Mucosa of stomach (tissue), 1 donor: Measurements from ENCODE around the gene DCAF8L2.
"Not testable (repeated sequence)": the region's sequence is repeated elsewhere in the genome, so short reads cannot be mapped to it uniquely, and the experiment has no call there.

Source experiments
- H3K27me3 ChIP-seq: one replicate; pipeline ENCODE4 v1.7.0; 2013; ENCODE audit warnings: mild to moderate bottlenecking, low read length; ENCODE audit not compliant: control insufficient read depth, insufficient read depth
- H3K36me3 ChIP-seq: one replicate; pipeline ENCODE4 v1.7.0; 2013; ENCODE audit warnings: low read length; ENCODE audit not compliant: control insufficient read depth, insufficient read depth
- H3K4me1 ChIP-seq: one replicate; pipeline ENCODE4 v1.7.0; 2013; ENCODE audit warnings: mild to moderate bottlenecking, low read length; ENCODE audit not compliant: control insufficient read depth, insufficient read depth
- H3K4me3 ChIP-seq: one replicate; pipeline ENCODE4 v1.7.0; 2013; ENCODE audit warnings: low read length
- H3K9ac ChIP-seq: one replicate; pipeline ENCODE4 v1.7.0; 2013; ENCODE audit warnings: mild to moderate bottlenecking, low read length, moderate library complexity
- H3K9me3 ChIP-seq: one replicate; pipeline ENCODE4 v1.7.0; 2013; ENCODE audit warnings: mild to moderate bottlenecking, low read length, moderate library complexity; ENCODE audit not compliant: control insufficient read depth
- donor health status: Pancreatic carcinoma.

Gene DCAF8L2

DNA sequence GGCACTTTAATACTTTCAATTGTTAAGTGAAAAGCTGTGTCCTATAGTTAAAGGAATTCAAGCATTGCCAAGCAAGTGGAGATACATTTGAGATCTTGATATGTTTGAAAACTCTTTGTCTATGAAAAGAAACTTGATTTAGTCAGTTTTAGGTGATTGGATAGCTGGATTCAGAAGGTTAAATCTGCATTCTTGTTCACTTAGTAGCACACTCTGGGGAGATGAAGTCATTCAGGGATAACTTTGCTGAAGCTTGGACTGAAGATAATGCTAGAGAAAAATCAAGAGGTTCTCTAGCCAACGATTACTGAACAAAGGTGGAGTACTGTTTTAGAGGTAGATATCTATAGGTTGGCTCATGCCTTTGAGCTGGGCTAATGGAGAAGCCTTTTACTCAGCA lies 90.6 kb downstream of the DCAF8L2 start:
- H3K4me3 ChIP-seq: no peak overlapping the region
- H3K36me3 ChIP-seq: no peaks in the 10 kb centered on the region
- H3K27me3 ChIP-seq: no peaks in the 10 kb centered on the region
- H3K9ac ChIP-seq: no peak overlapping the region
- H3K9me3 ChIP-seq: no peaks in the 10 kb centered on the region
- no peaks in the 10 kb centered on the region for H3K4me1 ChIP-seq

DNA sequence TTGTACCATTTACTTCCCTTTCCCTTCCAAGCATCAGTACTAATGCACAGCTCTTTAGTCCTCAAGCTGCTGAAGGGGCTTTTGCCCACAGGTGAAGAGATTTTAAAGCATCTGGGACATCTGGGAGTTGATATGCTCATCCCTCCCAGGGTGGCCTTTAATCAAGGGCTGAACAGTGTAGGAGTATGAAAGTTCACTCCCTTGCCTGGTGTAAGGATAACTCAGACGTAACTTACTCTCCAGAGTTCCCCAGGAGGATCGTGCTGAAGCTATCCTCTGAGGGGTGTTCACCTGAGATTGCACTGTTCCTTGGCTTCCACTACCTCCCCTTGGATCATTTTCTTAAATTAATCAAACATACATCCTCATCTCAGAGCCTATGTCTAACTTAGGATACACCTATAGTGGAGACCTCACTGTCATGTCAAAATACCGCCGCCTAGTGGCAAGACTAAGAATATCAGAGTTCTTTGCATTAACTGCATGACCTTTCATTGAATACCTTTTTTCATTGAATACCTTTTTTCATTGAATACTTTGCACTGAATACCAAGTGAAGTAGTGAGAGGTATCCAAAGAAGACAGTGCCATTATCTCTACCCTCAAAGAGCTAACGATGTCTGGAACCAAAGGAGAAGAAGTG lies 93.5 kb downstream of the DCAF8L2 start:
- not testable (repeated sequence) for H3K4me3 ChIP-seq, H3K9me3 ChIP-seq, H3K36me3 ChIP-seq, H3K27me3 ChIP-seq, H3K9ac ChIP-seq, H3K4me1 ChIP-seq

DNA sequence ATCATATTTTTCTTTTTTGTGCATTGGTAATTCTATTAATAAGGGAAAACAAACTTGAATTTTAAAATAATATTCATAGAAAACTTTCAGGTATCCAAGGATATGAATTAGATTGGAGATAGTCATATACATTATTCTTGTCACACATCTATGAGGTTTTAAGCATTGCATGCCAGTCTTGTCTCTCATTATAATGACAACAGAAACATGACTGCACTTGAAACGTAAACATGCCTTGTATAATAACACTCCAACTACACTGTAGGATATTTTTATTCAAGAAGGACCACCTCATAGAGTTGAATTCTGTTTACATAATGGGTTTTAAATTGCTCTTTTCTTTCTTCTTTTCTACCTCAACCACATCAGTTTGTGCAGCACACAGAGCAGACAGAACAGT lies 104.5 kb downstream of the DCAF8L2 start:
- Histone ChIP-seq H3K9ac (no peak overlapping the region), H3K36me3 (no peaks in the 10 kb centered on the region), H3K4me1 (no peaks in the 10 kb centered on the region), H3K27me3 (no peaks in the 10 kb centered on the region), H3K9me3 (no peaks in the 10 kb centered on the region), H3K4me3 (no peak overlapping the region)

DNA sequence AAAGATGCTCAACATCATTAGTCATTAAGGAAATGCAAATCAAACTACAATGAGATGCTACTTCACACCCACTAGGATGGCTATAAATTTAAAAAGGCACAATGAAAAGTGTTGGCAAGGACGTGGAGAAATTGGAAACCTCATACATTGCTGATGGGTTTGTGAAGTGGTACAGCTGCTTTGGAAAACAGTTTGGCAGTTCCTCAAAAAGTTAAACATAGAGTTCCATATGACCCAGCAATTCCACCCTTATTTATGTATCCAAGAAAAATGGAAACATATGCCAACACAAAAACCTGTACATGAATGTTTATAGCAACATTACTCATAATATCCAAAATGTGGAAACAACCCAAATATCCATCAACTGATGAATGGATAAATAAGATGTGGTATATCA lies 116.4 kb downstream of the DCAF8L2 start:
- Histone ChIP-seq H3K36me3 (no peaks in the 10 kb centered on the region), H3K9ac (no peak overlapping the region), H3K9me3 (no peaks in the 10 kb centered on the region), H3K4me3 (no peak overlapping the region), H3K27me3 (no peaks in the 10 kb centered on the region), H3K4me1 (no peaks in the 10 kb centered on the region)

DNA sequence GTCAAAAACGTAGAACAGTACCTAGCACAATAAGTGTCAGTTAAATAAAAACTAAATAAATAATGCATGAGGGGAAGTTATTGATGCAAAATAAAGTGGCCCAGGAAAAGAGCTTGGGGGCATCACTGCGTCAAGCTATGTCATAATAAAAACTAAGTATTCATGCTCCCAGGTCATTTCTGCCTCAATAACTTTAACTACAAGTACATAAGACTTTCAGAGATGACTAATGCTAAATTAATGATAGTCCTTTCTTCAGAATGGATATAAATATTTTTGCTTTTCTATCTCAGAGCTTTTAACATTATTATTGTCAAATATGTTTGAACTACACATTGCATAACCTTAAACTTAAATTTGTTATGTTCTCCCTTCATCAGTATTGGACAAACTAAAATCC lies 125.5 kb downstream of the DCAF8L2 start:
- no peaks in the 10 kb centered on the region for H3K9me3 ChIP-seq
- no peak overlapping the region for H3K4me3 ChIP-seq
- H3K27me3 ChIP-seq: no peaks in the 10 kb centered on the region
- H3K9ac ChIP-seq: no peak overlapping the region
- H3K4me1 ChIP-seq: no peaks in the 10 kb centered on the region
- H3K36me3 ChIP-seq: no peaks in the 10 kb centered on the region

DNA sequence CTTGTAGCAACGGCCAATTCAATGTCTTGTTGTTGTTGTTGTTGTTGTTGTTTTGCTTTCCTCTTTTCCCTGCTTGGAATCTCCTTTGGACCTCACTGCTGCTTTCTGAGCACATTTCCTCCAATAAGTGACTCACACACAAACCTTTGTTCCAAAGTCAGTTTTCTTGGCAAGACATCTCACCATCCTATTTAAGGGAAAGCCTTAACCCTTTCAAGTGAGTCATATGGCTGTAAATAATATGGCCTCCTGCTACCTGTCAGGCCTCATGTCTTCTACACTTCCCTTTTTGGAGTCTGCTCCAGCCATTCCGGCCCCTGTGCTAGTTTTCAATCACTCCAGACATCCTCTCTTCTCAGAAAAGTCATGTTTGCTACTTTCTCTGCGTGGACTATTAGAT lies 138.1 kb downstream of the DCAF8L2 start:
- H3K4me3 ChIP-seq: no peak overlapping the region
- no peaks in the 10 kb centered on the region for H3K27me3 ChIP-seq
- H3K9ac ChIP-seq: no peak overlapping the region
- H3K36me3 ChIP-seq: no peaks in the 10 kb centered on the region
- H3K4me1 ChIP-seq: no peaks in the 10 kb centered on the region
- no peaks in the 10 kb centered on the region for H3K9me3 ChIP-seq

GRCh38 chrX:27731962-27732361 lies 141.8 kb downstream of the DCAF8L2 start:
- H3K9ac ChIP-seq: no peak overlapping the region
- H3K27me3 ChIP-seq: no peaks in the 10 kb centered on the region
- no peaks in the 10 kb centered on the region for H3K36me3 ChIP-seq
- no peak overlapping the region for H3K4me3 ChIP-seq
- no peaks in the 10 kb centered on the region for H3K9me3 ChIP-seq
- no peaks in the 10 kb centered on the region for H3K4me1 ChIP-seq

DNA sequence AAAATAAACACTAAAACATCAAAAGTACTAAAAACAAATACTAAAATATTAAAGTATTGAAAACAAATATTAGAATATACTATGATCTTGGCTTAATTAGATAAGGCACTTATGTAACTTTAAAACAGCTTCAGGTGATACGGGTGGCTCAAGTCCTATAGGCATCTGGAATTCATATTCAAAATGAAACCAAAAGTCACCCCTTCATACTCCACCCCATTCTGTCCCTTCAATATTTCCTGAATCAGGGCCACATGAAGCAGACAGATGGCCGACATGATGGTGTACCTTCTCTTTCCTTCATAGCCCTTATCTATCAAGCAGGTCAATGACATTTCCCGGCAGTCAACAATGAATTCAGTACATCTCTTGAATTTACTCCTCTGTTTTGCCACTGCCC lies 145.8 kb downstream of the DCAF8L2 start:
- H3K9me3 ChIP-seq: no peaks in the 10 kb centered on the region

DNA sequence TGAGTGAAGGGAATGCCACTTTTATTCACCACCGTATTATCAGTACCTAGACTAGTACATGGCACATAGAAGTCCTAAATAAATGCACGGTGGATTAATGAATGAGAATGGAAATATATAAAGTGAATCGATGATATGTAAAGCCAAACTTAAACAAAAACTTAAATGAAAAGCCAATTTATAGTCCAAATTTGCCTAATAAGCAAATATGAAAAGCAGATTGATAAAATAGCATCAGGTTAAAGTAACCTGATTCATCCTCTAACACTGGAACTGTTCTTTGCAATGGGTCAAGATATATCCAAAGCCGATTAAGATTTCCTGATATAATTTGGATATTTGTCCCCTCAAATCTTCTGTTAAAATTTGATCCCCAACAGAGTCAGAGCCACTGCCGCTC lies 150.8 kb downstream of the DCAF8L2 start:
- Histone ChIP-seq H3K27me3 (no peaks in the 10 kb centered on the region), H3K9me3 (no peaks in the 10 kb centered on the region), H3K9ac (no peak overlapping the region), H3K4me3 (no peak overlapping the region), H3K4me1 (no peaks in the 10 kb centered on the region), H3K36me3 (no peaks in the 10 kb centered on the region)

More for the DNA sequence above, 145.8 kb downstream of the DCAF8L2 start:
- Histone ChIP-seq H3K27me3 (no peaks in the 10 kb centered on the region), H3K4me1 (no peaks in the 10 kb centered on the region), H3K9ac (no peak overlapping the region), H3K4me3 (no peak overlapping the region), H3K36me3 (no peaks in the 10 kb centered on the region)

GRCh38 chrX:27743521-27743920 lies 153.4 kb downstream of the DCAF8L2 start:
- H3K4me3 ChIP-seq, H3K9ac ChIP-seq, H3K4me1 ChIP-seq, H3K27me3 ChIP-seq, H3K36me3 ChIP-seq, H3K9me3 ChIP-seq: not testable (repeated sequence)

DNA sequence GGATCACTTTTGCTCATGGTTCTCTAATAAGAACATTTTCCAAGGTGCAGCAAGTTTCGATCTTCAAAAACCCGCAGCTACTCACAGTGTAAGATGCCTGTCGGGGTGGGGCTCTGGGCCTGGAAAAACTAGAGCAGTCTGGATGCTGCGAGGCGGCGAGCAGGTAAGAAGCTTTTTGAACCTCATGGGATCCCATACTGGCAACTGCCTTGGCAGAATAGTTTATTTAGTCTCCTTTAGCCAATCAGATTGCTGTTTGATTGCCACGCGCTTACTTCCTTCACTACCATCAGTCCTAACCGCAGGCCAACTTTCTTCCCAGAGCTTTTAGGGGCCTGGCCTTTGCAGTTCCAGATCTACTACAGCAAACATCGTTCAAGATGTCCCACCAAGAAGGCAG lies 156.4 kb downstream of the DCAF8L2 start:
- H3K9ac ChIP-seq: no peak overlapping the region
- no peak overlapping the region for H3K4me3 ChIP-seq
- H3K4me1 ChIP-seq: no peaks in the 10 kb centered on the region
- H3K9me3 ChIP-seq: no peaks in the 10 kb centered on the region
- no peaks in the 10 kb centered on the region for H3K27me3 ChIP-seq
- H3K36me3 ChIP-seq: no peaks in the 10 kb centered on the region

- H3K4me3 ChIP-seq, H3K27me3 ChIP-seq, H3K9ac ChIP-seq, H3K9me3 ChIP-seq, H3K36me3 ChIP-seq, H3K4me1 ChIP-seq: not testable (repeated sequence)
Measured at GRCh38 chrX:27750298-27750697, 160.2 kb downstream of the DCAF8L2 start.

DNA sequence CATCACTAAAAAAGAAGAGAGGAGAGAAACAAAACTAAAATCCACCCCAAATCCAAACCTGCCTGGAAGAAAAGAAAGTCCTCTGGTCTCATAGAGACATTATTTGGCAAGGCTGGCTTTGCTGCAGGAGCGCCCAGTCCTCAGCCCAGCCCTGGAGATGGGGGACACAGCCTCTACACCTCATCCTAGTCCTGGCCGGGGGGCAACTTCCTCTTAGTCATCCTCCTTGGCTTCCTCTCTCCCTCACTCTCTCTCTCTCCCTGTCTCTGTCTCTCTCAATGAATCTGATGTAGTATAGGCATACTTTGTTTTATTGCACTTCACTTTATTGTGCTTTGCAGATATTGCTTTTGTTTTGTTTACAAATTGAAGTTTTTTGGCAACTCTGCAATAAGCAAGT lies 161.8 kb downstream of the DCAF8L2 start:
- no peaks in the 10 kb centered on the region for H3K27me3 ChIP-seq
- no peaks in the 10 kb centered on the region for H3K4me1 ChIP-seq
- H3K9me3 ChIP-seq: no peaks in the 10 kb centered on the region

More for the DNA sequence above, 161.8 kb downstream of the DCAF8L2 start:
- Histone ChIP-seq H3K9ac (no peak overlapping the region), H3K4me3 (no peak overlapping the region), H3K36me3 (no peaks in the 10 kb centered on the region)
